ENCODE data around the gene PLPP3. TPM values are rescaled to one million over a fixed set of nuclear protein-coding genes. Genes with fewer than 3 reads are reported as not detected.

PLPP3 gene
- total RNA-seq, 4 donors from 2014 or later = 33.6 to 113 (median 67.1) TPM

DNA sequence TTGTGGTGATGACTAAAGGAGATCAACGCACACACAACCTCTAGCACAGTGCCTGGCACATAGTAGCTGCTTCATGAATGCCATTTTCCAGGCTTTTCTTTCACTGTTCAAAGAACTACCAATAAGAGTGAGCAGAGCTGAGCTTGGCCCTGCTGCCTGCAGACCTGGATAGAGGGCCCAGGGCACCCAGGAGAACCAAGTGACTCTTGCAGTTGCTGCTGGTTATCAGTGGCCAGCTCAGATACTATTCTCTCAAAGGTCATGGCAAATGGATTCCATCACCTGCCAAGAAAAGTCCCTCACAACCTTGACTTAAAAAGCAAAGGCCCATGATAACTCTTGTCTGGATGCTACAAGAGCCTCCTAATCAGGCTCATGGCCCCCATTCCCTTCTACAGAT lies 41.7 kb downstream of the PLPP3 start:
- intact Hi-C loops (cut with DNase I; ENCODE audit: low total_unique reads) = no loop called here
- DNase-seq (ENCODE audit: low spot score in 2 of 2) = no peak
- no peak overlapping the region for H3K4me3 ChIP-seq (ENCODE audit: low read depth, poor library complexity, severe bottlenecking)
- TF ChIP-seq POLR2A (IDR thresholded peaks at IDR 0.05) = no peak
- TF ChIP-seq, protein P1, sequence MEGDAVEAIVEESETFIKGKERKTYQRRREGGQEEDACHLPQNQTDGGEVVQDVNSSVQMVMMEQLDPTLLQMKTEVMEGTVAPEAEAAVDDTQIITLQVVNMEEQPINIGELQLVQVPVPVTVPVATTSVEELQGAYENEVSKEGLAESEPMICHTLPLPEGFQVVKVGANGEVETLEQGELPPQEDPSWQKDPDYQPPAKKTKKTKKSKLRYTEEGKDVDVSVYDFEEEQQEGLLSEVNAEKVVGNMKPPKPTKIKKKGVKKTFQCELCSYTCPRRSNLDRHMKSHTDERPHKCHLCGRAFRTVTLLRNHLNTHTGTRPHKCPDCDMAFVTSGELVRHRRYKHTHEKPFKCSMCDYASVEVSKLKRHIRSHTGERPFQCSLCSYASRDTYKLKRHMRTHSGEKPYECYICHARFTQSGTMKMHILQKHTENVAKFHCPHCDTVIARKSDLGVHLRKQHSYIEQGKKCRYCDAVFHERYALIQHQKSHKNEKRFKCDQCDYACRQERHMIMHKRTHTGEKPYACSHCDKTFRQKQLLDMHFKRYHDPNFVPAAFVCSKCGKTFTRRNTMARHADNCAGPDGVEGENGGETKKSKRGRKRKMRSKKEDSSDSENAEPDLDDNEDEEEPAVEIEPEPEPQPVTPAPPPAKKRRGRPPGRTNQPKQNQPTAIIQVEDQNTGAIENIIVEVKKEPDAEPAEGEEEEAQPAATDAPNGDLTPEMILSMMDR (IDR thresholded peaks at IDR 0.05) = no peak
- WGBS, 2 donors = 52 to 97% methylated on average over 1 of the region's 1 CpG

DNA sequence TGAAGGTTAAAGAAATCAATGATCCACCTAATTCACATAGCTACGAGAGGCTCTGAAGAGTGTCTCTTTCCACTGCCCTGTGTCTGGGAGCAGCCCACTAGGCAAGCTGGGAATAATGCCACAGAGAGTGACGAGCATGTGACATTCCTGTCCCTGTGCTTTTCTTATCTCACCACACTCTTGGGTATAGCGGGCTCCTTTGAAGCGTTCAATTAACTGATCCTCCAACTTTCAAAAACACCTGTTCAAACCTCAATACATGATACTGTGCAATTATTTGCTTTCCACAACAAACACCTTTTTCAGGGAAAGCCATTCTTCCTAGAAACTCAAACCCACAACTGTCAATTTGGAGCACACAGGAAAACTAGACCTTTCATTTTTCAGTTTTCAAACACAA lies 43.4 kb downstream of the PLPP3 start:
- no peak for DNase-seq (ENCODE audit: low spot score in 2 of 2)
- no peak overlapping the region for H3K4me3 ChIP-seq (ENCODE audit: low read depth, poor library complexity, severe bottlenecking)
- WGBS, 2 donors = 77 to 88% methylated on average over 4 of the region's 4 CpGs
- intact Hi-C loops (cut with DNase I; ENCODE audit: low total_unique reads) = no loop called here
- TF ChIP-seq, protein P1 (IDR thresholded peaks at IDR 0.05) = no peak
- no peak for TF ChIP-seq POLR2A (IDR thresholded peaks at IDR 0.05)

DNA sequence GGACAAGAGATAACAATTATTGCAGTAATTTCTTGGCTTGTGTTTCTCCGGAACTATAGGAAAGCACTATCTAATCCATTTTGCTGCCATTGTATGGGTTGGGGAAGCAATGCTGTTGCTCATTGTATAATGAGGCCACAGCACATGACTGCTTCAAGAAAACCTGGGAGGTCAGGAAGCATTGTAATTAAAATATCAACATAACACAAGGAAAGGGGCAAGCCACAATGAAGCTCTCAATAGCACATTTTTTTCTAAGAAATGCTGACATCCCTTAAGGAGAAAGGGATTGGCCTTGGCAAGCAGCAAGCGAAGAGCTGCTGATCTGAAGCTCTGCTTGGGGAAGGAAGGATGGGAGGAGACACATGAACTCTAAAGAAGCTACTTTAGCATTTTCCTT lies 44.0 kb downstream of the PLPP3 start:
- TF ChIP-seq POLR2A (IDR thresholded peaks at IDR 0.05) = no peak
- no peak for DNase-seq (ENCODE audit: low spot score in 2 of 2)
- WGBS, 2 donors = 79 to 87% methylated on average over 2 of the region's 2 CpGs
- H3K4me3 ChIP-seq (ENCODE audit: low read depth, poor library complexity, severe bottlenecking) = no peak overlapping the region
- intact Hi-C loops (cut with DNase I; ENCODE audit: low total_unique reads) = no loop called here

DNA sequence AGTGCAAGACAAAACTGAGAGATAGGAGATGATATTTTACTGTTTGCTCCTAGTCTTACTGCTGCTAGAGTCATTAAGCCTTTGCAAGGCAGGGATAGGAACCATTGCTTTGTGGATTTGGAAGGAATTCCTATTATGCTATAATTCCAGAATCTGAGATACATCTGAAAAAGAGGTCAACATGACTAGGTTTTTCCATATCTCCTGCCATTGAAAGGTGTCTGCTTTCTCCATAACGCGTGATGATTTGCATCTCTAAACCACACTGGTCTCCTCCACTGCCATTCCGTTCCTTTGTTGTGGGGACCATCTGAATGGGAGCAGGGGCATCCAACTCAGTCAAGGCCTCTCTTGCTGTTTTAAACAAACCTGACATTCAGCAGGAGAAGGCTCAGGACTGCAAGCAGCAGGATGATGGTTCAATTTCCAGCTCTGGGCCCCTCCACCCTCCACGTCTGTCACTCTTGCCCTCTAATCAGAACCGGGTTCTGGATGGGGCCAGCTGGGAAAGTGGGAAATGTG lies 45.2 kb downstream of the PLPP3 start:
- no peak overlapping the region for H3K4me3 ChIP-seq (ENCODE audit: low read depth, poor library complexity, severe bottlenecking)
- 77 to 82% methylated on average over 5 of the region's 5 CpGs for WGBS, 2 donors
- no peak for DNase-seq (ENCODE audit: low spot score in 2 of 2)
- TF ChIP-seq, protein P1 (IDR thresholded peaks at IDR 0.05) = no peak
- TF ChIP-seq POLR2A (IDR thresholded peaks at IDR 0.05) = no peak
- intact Hi-C loops (cut with DNase I; ENCODE audit: low total_unique reads) = no loop called here

DNA sequence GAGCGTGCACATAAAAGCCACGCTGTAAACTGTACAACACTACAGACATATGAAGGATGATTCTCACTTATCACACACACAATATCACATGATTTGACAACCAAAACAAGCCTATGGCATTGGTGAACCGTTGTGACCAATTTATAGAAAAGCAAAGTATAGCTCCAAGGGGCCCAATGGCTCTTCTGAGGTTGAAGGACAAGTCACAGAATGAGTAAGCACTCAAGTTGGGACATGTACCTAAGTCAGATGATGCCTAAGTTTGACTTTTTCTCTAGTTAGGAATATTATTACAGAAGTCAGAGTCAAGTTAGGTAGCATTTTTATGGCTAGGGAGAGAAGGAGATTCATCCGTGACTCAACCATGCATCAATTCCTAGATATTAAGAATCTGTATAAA lies 45.7 kb downstream of the PLPP3 start:
- DNase-seq (ENCODE audit: low spot score in 2 of 2) = no peak
- intact Hi-C loops (cut with DNase I; ENCODE audit: low total_unique reads) = no loop called here

DNA sequence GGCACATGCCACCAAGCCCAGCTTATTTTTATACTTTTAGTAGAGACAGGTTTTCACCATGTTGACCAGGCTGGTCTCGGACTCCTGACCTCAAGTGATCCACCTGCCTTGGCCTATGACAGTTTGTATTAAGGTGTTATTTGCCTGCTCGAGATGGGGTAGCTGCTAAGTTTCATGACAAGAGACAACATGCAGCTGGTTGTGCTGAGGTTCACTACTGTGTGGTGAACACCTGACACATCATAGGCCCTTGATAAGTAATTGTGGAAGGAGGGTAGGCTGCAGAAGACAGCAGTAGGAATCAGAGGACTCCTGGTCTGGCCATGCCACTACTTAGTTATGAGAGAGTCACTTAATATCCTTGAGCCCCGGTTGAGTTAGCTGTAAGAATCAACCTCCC lies 46.2 kb downstream of the PLPP3 start:
- intact Hi-C loops (cut with DNase I; ENCODE audit: low total_unique reads) = no loop called here
- WGBS, 2 donors = 79 to 90% methylated on average over 3 of the region's 3 CpGs
- no peak for TF ChIP-seq POLR2A (IDR thresholded peaks at IDR 0.05)
- TF ChIP-seq, protein P1 (IDR thresholded peaks at IDR 0.05) = no peak
- no peak overlapping the region for H3K4me3 ChIP-seq (ENCODE audit: low read depth, poor library complexity, severe bottlenecking)
- no peak for DNase-seq (ENCODE audit: low spot score in 2 of 2)

More for the DNA sequence above, 45.7 kb downstream of the PLPP3 start:
- WGBS, 2 donors = 77 to 78% methylated on average over 4 of the region's 4 CpGs
- H3K4me3 ChIP-seq (ENCODE audit: low read depth, poor library complexity, severe bottlenecking) = no peak overlapping the region
- TF ChIP-seq, protein P1 (IDR thresholded peaks at IDR 0.05) = no peak
- TF ChIP-seq POLR2A (IDR thresholded peaks at IDR 0.05) = no peak

Measured in lower leg skin (tissue), 4 donors.